Neuronal stem cell (in vitro differentiated cells): Measurements from ENCODE around the gene ANAPC7.

Experiments used
- DNase-seq: peaks from one replicate; pipeline ENCODE4 v3.0.0-alpha.2; 2013; ENCODE audit warnings: low spot score
- H2AFZ ChIP-seq: one replicate; pipeline ENCODE4 v1.6.1; 2013; ENCODE audit warnings: mild to moderate bottlenecking, low read length, inconsistent platforms
- H2AK5ac ChIP-seq: 2 replicates; pipeline ENCODE4 v1.6.1; 2013; ENCODE audit warnings: low read depth, mild to moderate bottlenecking, inconsistent platforms, low read length, moderate library complexity, mixed read lengths
- H2BK120ac ChIP-seq: 2 replicates; pipeline ENCODE4 v1.6.1; 2013; ENCODE audit warnings: low read depth, mild to moderate bottlenecking, inconsistent platforms, low read length, moderate library complexity, mixed read lengths
- H2BK12ac ChIP-seq: one replicate; pipeline ENCODE4 v1.6.1; 2013; ENCODE audit warnings: low read length, inconsistent platforms
- H2BK15ac ChIP-seq: 2 replicates; pipeline ENCODE4 v1.6.1; 2013; ENCODE audit warnings: mild to moderate bottlenecking, low read length, inconsistent platforms, mixed read lengths
- H2BK5ac ChIP-seq: one replicate; pipeline ENCODE4 v1.6.1; 2013; ENCODE audit warnings: inconsistent platforms, mild to moderate bottlenecking, low read length, moderate library complexity
- H3K14ac ChIP-seq: one replicate; pipeline ENCODE4 v1.6.1; 2013; ENCODE audit warnings: low read length, inconsistent platforms
- H3K18ac ChIP-seq: 2 replicates; pipeline ENCODE4 v1.6.1; 2013; ENCODE audit warnings: low read length, inconsistent platforms
- H3K23ac ChIP-seq: 2 replicates; pipeline ENCODE4 v1.6.1; 2013; ENCODE audit warnings: low read depth, mild to moderate bottlenecking, mixed read lengths, low read length, inconsistent platforms; ENCODE audit not compliant: poor library complexity
- H3K27ac ChIP-seq: replicated peaks from 3 replicates; pipeline ENCODE4 v1.5.1; 2013; ENCODE audit warnings: low read length, inconsistent platforms
- H3K27me3 ChIP-seq, 3 experiments: 2 replicates each; pipeline ENCODE4 v1.6.1; 2013; ENCODE audit warnings: low read length in 3 of 3, mild to moderate bottlenecking in 2 of 3, inconsistent platforms in 1 of 3, low read depth in 1 of 3, mixed read lengths in 1 of 3, moderate library complexity in 1 of 3; ENCODE audit not compliant: control insufficient read depth in 3 of 3, insufficient read depth in 3 of 3
- H3K36me3 ChIP-seq, 2 donors: replicated peaks in 1 of 2; 2 replicates each; pipeline ENCODE4 v1.6.1; 2013; ENCODE audit warnings: low read length in 2 of 2; ENCODE audit not compliant: control insufficient read depth in 2 of 2, insufficient read depth in 2 of 2
- H3K4ac ChIP-seq: 2 replicates; pipeline ENCODE4 v1.6.1; 2013; ENCODE audit warnings: inconsistent platforms, mild to moderate bottlenecking, low read length, moderate library complexity
- H3K4me1 ChIP-seq, 2 donors: 1 replicate in 1 of 2; 2 replicates in 1 of 2; pipeline ENCODE4 v1.6.1; 2013; ENCODE audit warnings: low read length in 2 of 2, low read depth in 1 of 2; ENCODE audit not compliant: control insufficient read depth in 2 of 2, insufficient read depth in 1 of 2
- H3K4me2 ChIP-seq: one replicate; pipeline ENCODE4 v1.6.1; 2013; ENCODE audit warnings: mild to moderate bottlenecking, low read length, inconsistent platforms; ENCODE audit not compliant: insufficient read depth, poor library complexity, severe bottlenecking
- H3K4me3 ChIP-seq, 2 donors: 2 replicates each; pipeline ENCODE4 v1.5.1; 2013; ENCODE audit warnings: low read length in 2 of 2, mild to moderate bottlenecking in 2 of 2, inconsistent platforms in 1 of 2, moderate library complexity in 1 of 2
- H3K79me1 ChIP-seq: one replicate; pipeline ENCODE4 v1.6.1; 2013; ENCODE audit warnings: low read depth, mild to moderate bottlenecking, inconsistent platforms, low read length, moderate library complexity
- H3K9ac ChIP-seq: one replicate; pipeline ENCODE4 v1.6.1; 2013; ENCODE audit warnings: mild to moderate bottlenecking, low read depth, low read length, inconsistent platforms; ENCODE audit not compliant: poor library complexity
- H3K9me3 ChIP-seq, 2 donors: replicated peaks in 1 of 2; 2 replicates each; pipeline versions ENCODE3 to v1.6.1; 2013; ENCODE audit warnings: low read length in 2 of 2, mild to moderate bottlenecking in 2 of 2, inconsistent platforms in 1 of 2, low read depth in 1 of 2, mixed read lengths in 1 of 2, moderate library complexity in 1 of 2; ENCODE audit not compliant: control insufficient read depth in 2 of 2, insufficient read depth in 1 of 2
- H4K8ac ChIP-seq: one replicate; pipeline ENCODE4 v1.6.1; 2013; ENCODE audit warnings: low read depth, mild to moderate bottlenecking, inconsistent platforms, low read length, moderate library complexity
- H4K91ac ChIP-seq: one replicate; pipeline ENCODE4 v1.6.1; 2013; ENCODE audit warnings: low read length, low read depth, mild to moderate bottlenecking, inconsistent platforms; ENCODE audit not compliant: poor library complexity
- WGBS, 2 donors: extraction: QIAGEN DNeasy Blood & Tissue Kit; methylation state at CpG; one replicate each; pipeline ENCODE4 v1.1.7; 2013; ENCODE audit warnings: missing lambda C conversion rate in 2 of 2, mixed read lengths in 1 of 2; ENCODE audit not compliant: insufficient read length in 2 of 2, insufficient replicate concordance in 1 of 2; ENCODE audit errors: extremely low coverage in 2 of 2; 5-methylcytosine and 5-hydroxymethylcytosine counted together

The ANAPC7 gene

GRCh38 chr12:110366321-110367142 is 37.0 kb downstream of the ANAPC7 start:
- H4K91ac ChIP-seq, result no peak overlapping the region

DNA sequence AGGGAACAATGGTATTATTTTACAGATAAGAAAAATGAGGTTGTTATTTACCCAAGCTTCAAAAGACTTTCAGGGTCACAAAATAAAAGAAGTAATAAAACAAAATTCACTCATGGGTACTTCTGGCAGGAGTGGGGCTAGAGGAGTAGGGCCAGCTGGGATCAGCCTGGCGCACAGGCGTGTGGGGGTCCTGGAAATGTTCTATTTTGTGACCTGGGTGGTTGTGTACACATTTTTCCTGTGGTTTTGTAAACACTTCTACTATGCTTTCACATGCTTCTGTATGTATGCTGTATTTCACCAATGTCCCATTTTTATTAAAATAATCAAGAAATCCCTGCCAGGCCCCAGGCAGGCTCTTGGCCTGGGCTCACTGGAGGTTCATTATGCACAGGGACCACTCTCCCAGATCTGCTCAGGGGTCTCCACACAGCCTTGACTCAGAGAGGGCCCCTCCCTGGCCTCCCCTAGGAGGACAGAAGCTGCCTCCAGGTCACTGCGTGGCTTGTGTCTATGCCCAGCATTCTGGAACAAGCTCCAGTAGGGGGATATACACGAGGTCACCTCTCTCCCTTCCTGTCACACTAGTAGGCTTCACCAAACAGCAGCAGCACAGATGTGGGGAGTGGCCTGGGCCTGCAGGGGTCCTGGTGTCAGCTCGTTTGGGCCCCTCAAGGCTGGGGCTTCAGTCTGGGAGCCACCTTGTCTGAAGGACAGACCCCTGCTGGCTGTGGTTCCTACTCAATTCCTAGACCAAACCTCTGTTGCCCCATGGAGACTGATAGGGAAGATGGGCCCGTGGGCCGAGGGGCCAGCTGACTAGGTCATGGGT is 37.8 kb downstream of the ANAPC7 start:
- no CpG with 5 or more reads among the region's 7 CpGs for WGBS, 2 donors
- DNase-seq, result no peak
- peaks cover 2 to 9% of the 10 kb centered on the region in 2 donors for H3K4me1 ChIP-seq

More at GRCh38 chr12:110366321-110367142, 37.0 kb downstream of the ANAPC7 start:
- no peak overlapping the region for H3K14ac ChIP-seq
- H3K27ac ChIP-seq, result no peak overlapping the region
- H3K4ac ChIP-seq, result no peak overlapping the region
- peaks cover 2 to 9% of the 10 kb centered on the region in 2 donors for H3K4me1 ChIP-seq
- H3K4me2 ChIP-seq, result no peak overlapping the region
- no peaks in the 10 kb centered on the region for H3K27me3 ChIP-seq
- no peak overlapping the region for H2AK5ac ChIP-seq
- no peak overlapping the region for H3K18ac ChIP-seq
- H4K8ac ChIP-seq, result no peak overlapping the region
- H2BK12ac ChIP-seq, result no peak overlapping the region
- DNase-seq, result no peak
- no peaks in the 10 kb centered on the region for H3K79me1 ChIP-seq
- WGBS, 2 donors, result no CpG with 5 or more reads among the region's 13 CpGs
- H3K4me3 ChIP-seq, result no peak overlapping the region
- H2AFZ ChIP-seq, result peak overlapping the region; percentile 82
- H3K9me3 ChIP-seq, result no peaks in the 10 kb centered on the region
- H2BK120ac ChIP-seq, result no peak overlapping the region
- no peak overlapping the region for H2BK5ac ChIP-seq
- no peak overlapping the region for H3K23ac ChIP-seq
- peaks cover 6 to 22% of the 10 kb centered on the region in 2 donors for H3K36me3 ChIP-seq
- H3K9ac ChIP-seq, result no peak overlapping the region
- no peak overlapping the region for H2BK15ac ChIP-seq

GRCh38 chr12:110361216-110361615 is 42.3 kb downstream of the ANAPC7 start:
- no peak overlapping the region for H3K4ac ChIP-seq
- no CpG with 5 or more reads among the region's 1 CpG for WGBS, 2 donors
- no peak overlapping the region for H4K91ac ChIP-seq
- no peaks in the 10 kb centered on the region for H3K27me3 ChIP-seq
- no peak overlapping the region for H2BK120ac ChIP-seq
- H3K27ac ChIP-seq, result no peak overlapping the region
- no peak overlapping the region for H3K18ac ChIP-seq
- H2BK15ac ChIP-seq, result no peak overlapping the region
- no peak for DNase-seq
- H3K4me2 ChIP-seq, result no peak overlapping the region
- H4K8ac ChIP-seq, result no peak overlapping the region
- H3K23ac ChIP-seq, result no peak overlapping the region
- H3K9me3 ChIP-seq, result no peaks in the 10 kb centered on the region
- H2AK5ac ChIP-seq, result no peak overlapping the region
- H2BK12ac ChIP-seq, result no peak overlapping the region
- H2BK5ac ChIP-seq, result no peak overlapping the region
- H3K36me3 ChIP-seq, result no peaks in the 10 kb centered on the region
- no peaks in the 10 kb centered on the region for H3K79me1 ChIP-seq
- H2AFZ ChIP-seq, result no peak overlapping the region
- H3K4me3 ChIP-seq, result no peak overlapping the region
- peaks cover 0 to 2% of the 10 kb centered on the region in 2 donors for H3K4me1 ChIP-seq
- no peak overlapping the region for H3K9ac ChIP-seq
- H3K14ac ChIP-seq, result no peak overlapping the region

More for the DNA sequence above, 37.8 kb downstream of the ANAPC7 start:
- no peak overlapping the region for H4K91ac ChIP-seq
- H2BK15ac ChIP-seq, result no peak overlapping the region
- no peaks in the 10 kb centered on the region for H3K79me1 ChIP-seq
- no peak overlapping the region for H2BK120ac ChIP-seq
- H4K8ac ChIP-seq, result no peak overlapping the region
- H3K9ac ChIP-seq, result no peak overlapping the region
- H3K4me3 ChIP-seq, result no peak overlapping the region
- H2BK12ac ChIP-seq, result no peak overlapping the region
- no peak overlapping the region for H3K14ac ChIP-seq
- no peak overlapping the region for H3K4ac ChIP-seq
- H3K9me3 ChIP-seq, result no peaks in the 10 kb centered on the region
- H3K36me3 ChIP-seq, result peaks cover 6 to 13% of the 10 kb centered on the region in 2 donors
- H3K27ac ChIP-seq, result no peak overlapping the region
- no peak overlapping the region for H3K23ac ChIP-seq
- no peak overlapping the region for H3K18ac ChIP-seq
- H2AFZ ChIP-seq, result peak overlapping the region; percentile 82
- H3K27me3 ChIP-seq, result no peaks in the 10 kb centered on the region
- H2AK5ac ChIP-seq, result no peak overlapping the region
- H2BK5ac ChIP-seq, result no peak overlapping the region
- no peak overlapping the region for H3K4me2 ChIP-seq
